ENCODE results near the gene CRABP1.

- TF ChIP-seq, protein P1, sequence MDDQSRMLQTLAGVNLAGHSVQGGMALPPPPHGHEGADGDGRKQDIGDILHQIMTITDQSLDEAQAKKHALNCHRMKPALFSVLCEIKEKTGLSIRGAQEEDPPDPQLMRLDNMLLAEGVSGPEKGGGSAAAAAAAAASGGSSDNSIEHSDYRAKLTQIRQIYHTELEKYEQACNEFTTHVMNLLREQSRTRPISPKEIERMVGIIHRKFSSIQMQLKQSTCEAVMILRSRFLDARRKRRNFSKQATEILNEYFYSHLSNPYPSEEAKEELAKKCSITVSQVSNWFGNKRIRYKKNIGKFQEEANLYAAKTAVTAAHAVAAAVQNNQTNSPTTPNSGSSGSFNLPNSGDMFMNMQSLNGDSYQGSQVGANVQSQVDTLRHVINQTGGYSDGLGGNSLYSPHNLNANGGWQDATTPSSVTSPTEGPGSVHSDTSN (IDR thresholded peaks at IDR 0.05): no peak
- TF ChIP-seq CTCF (IDR thresholded peaks at IDR 0.05): no peak
- TF ChIP-seq TP53 (CRISPR knock-in tag; IDR thresholded peaks at IDR 0.05): no peak
- no peak for TF ChIP-seq EP300 (IDR thresholded peaks at IDR 0.05)
- TF ChIP-seq MAX (IDR thresholded peaks at IDR 0.05): no peak
Observed at GRCh38 chr15:78314181-78314581, 26.0 kb upstream of the CRABP1 start.
